GM12872 (cell line): Measurements from ENCODE around the gene RTBDN.

ENCODE experiments used
- CTCF ChIP-seq: IDR thresholded peaks from 3 replicates; pipeline ENCODE4 v1.5.1; 2011; ENCODE audit warnings: low read depth, mild to moderate bottlenecking, low read length, moderate library complexity; ENCODE audit not compliant: insufficient read depth

The RTBDN gene

DNA sequence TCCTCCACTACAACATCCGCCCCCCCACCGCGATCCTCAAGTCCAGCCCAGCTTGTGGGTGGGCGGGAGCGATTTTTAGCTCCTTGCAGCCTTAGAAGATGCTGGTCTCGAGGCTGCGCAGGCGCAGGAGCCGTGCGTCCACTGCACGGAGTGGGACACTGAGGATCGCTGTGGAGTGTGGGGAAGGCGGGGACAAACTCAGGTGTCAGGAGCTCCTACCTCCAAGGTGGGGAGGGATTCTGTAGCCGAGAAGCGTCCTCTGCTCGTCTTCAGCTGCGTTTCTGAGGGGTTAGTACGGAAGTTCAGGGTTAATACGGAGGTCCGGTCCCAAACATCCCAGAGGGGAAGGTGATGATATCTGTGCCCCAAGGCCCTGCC lies at the start of gene RTBDN:
RTBDN (minus strand) TSS at position 14 of the 378 bp plus-strand sequence. CDS start 4,600 bp downstream, outside the sequence.
- no peak for TF ChIP-seq CTCF

- TF ChIP-seq CTCF = no peak
Observed at GRCh38 chr19:12882589-12882988, 48.2 kb upstream of the RTBDN start.

GRCh38 chr19:12881172-12881808 lies 46.9 kb upstream of the RTBDN start, which contains the start of gene DNASE2:
TSS of gene DNASE2 (minus strand) at chr19:12881449. CDS start at chr19:12881375, 74 bp downstream.
- no peak for TF ChIP-seq CTCF

DNA sequence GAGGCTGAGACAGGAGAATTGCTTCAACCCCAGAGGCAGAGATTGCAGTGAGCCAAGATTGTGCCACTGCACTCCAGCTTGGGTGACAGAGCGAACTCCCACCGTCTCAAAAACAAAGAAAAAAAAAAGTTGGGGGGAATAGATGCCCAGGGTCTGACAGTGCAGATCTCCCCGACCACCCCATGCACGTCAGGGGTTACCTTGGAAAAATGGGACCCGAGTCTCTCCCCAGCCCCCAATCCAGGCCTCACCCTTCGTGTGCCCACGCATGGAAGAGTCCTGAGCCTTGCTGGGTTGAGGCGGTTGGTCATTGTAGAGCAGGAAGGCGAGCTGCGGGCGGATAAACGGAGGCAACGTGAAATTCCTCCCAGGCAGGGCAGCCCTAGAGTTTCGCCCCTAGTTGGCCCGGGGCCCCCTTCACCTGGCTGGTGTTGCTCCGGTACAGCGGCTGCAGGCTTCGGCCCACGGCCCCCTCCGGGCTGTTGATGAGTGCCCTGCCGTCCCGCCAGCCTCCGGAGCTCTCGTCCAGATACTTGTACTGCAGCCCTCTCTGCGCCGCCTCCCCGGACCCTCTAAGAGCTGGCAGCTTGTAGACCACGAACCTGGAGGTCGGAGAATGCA lies 46.3 kb upstream of the RTBDN start:
- TF ChIP-seq CTCF = no peak

GRCh38 chr19:12875086-12875485 lies 40.7 kb upstream of the RTBDN start:
- no peak for TF ChIP-seq CTCF

- TF ChIP-seq CTCF = no peak
Observed at GRCh38 chr19:12873891-12874745, 39.7 kb upstream of the RTBDN start.

- TF ChIP-seq CTCF = no peak
Observed at GRCh38 chr19:12872941-12873890, 38.8 kb upstream of the RTBDN start.
